CD4-positive, CD25-positive, alpha-beta regulatory T cell (primary cell): ENCODE measurements around the gene CAMK1D. TPM values are rescaled to one million over a fixed set of nuclear protein-coding genes. Genes with fewer than 3 reads are reported as not detected.

Experiments used
- ATAC-seq, 2 donors: fragments of 150-1000 bp; cut with Tn5 transposase; one replicate each; pipeline ENCODE4 v1.10.0; 2021; ENCODE audit warnings: low read depth in 2 of 2, moderate number of reproducible peaks in 2 of 2, moderate library complexity in 1 of 2
- DNase-seq, 3 donors: peaks; one replicate each; pipeline versions ENCODE4 v3.0.0 to v3.0.0-alpha.2; 2012 to 2022; ENCODE audit warnings: mixed read lengths in 1 of 3
- H3K27ac ChIP-seq: one replicate; pipeline ENCODE4 v1.7.0; 2013; ENCODE audit warnings: mild to moderate bottlenecking, low read length; ENCODE audit not compliant: insufficient read depth, poor library complexity, severe bottlenecking
- H3K27me3 ChIP-seq: one replicate; pipeline ENCODE4 v1.7.0; 2013; ENCODE audit warnings: low read length; ENCODE audit not compliant: control insufficient read depth, insufficient read depth
- H3K36me3 ChIP-seq: one replicate; pipeline ENCODE4 v1.7.0; 2013; ENCODE audit warnings: mild to moderate bottlenecking, low read length, moderate library complexity; ENCODE audit not compliant: control insufficient read depth, insufficient read depth
- H3K4me1 ChIP-seq: 2 replicates; pipeline ENCODE4 v1.7.0; 2013; ENCODE audit warnings: mild to moderate bottlenecking, low read length; ENCODE audit not compliant: insufficient read depth, control insufficient read depth, poor library complexity, severe bottlenecking
- H3K4me3 ChIP-seq: one replicate; pipeline ENCODE4 v1.7.0; 2013; ENCODE audit warnings: low read depth, mild to moderate bottlenecking, low read length, moderate library complexity
- H3K9me3 ChIP-seq, 2 experiments: 1 replicate in 1 of 2; 2 replicates in 1 of 2; pipeline ENCODE4 v1.7.0; 2013; ENCODE audit warnings: low read length in 2 of 2, mild to moderate bottlenecking in 1 of 2, moderate library complexity in 1 of 2; ENCODE audit not compliant: control insufficient read depth in 2 of 2
- H3K27ac Mint-ChIP-seq, 3 donors: one replicate each; pipeline ENCODE4 v1.8.0; 2020 to 2022; ENCODE audit warnings: mild to moderate bottlenecking in 3 of 3, mixed read lengths in 3 of 3, moderate library complexity in 2 of 3
- H3K27me3 Mint-ChIP-seq: one replicate; pipeline ENCODE4 v1.8.0; 2022; ENCODE audit warnings: mild to moderate bottlenecking, mixed read lengths
- H3K36me3 Mint-ChIP-seq: one replicate; pipeline ENCODE4 v1.8.0; 2020; ENCODE audit warnings: mixed read lengths
- H3K4me1 Mint-ChIP-seq, 4 donors: one replicate each; pipeline ENCODE4 v1.8.0; 2020 to 2022; ENCODE audit warnings: mixed read lengths in 4 of 4, mild to moderate bottlenecking in 1 of 4
- H3K4me3 Mint-ChIP-seq, 4 donors: one replicate each; pipeline ENCODE4 v1.8.0; 2020 to 2022; ENCODE audit warnings: mild to moderate bottlenecking in 4 of 4, mixed read lengths in 4 of 4, moderate library complexity in 3 of 4
- H3K9me3 Mint-ChIP-seq, 7 donors: one replicate each; pipeline ENCODE4 v1.8.0; 2020 to 2022; ENCODE audit warnings: mixed read lengths in 7 of 7, mild to moderate bottlenecking in 3 of 7, moderate library complexity in 2 of 7
- polyA plus RNA-seq, 4 donors: library from polyadenylated mRNA; unstranded; fragments of 300-500 nt; fragmentation: Illumina TruSeq; gene quantifications; one replicate each; pipeline ENCODE4 v1.2.3, GENCODE V29; 2021
- total RNA-seq: library from RNA; stranded (reverse); gene quantifications from one replicate; pipeline ENCODE4 v1.2.3, GENCODE V29; 2022

Gene CAMK1D
- total and polyA plus RNA-seq, 5 donors from 2014 or later, result 4.4 to 25.3 (median 5.2) TPM

- no peak overlapping the region for H3K27ac ChIP-seq
- ATAC-seq, result no peak
Measured at GRCh38 chr10:12465385-12466136, 116.2 kb downstream of the CAMK1D start.

GRCh38 chr10:12466704-12467305 lies 117.5 kb downstream of the CAMK1D start:
- Histone ChIP-seq H3K4me1 (no peaks in the 10 kb centered on the region), H3K4me3 (no peak overlapping the region), H3K36me3 (no peaks in the 10 kb centered on the region), H3K27ac (no peak overlapping the region), H3K27me3 (no peaks in the 10 kb centered on the region), H3K9me3 (no peaks in the 10 kb centered on the region)
- H3K27ac Mint-ChIP-seq, result peak overlapping the region in 1 of 3 donors; percentile 67
- no peaks in the 10 kb centered on the region for H3K36me3 Mint-ChIP-seq
- no peaks in the 10 kb centered on the region for H3K9me3 Mint-ChIP-seq
- H3K4me3 Mint-ChIP-seq, result no peak overlapping the region
- ATAC-seq (peak in 1 of 2 donors; percentile 37), DNase-seq (peak in 1 of 3 donors; percentile 57)
- no peaks in the 10 kb centered on the region for H3K27me3 Mint-ChIP-seq
- peaks cover 3 to 20% (median 12%) of the 10 kb centered on the region in 4 donors for H3K4me1 Mint-ChIP-seq

More at GRCh38 chr10:12465385-12466136, 116.2 kb downstream of the CAMK1D start:
- no peaks in the 10 kb centered on the region for H3K9me3 ChIP-seq
- H3K27me3 Mint-ChIP-seq, result no peaks in the 10 kb centered on the region
- H3K4me3 ChIP-seq, result no peak overlapping the region
- no peaks in the 10 kb centered on the region for H3K36me3 ChIP-seq
- H3K4me3 Mint-ChIP-seq, result no peak overlapping the region
- no peaks in the 10 kb centered on the region for H3K9me3 Mint-ChIP-seq
- H3K27ac Mint-ChIP-seq, result no peak overlapping the region
- no peaks in the 10 kb centered on the region for H3K27me3 ChIP-seq
- no peaks in the 10 kb centered on the region for H3K4me1 ChIP-seq
- peak in 1 of 3 donors; percentile 14 for DNase-seq
- H3K36me3 Mint-ChIP-seq, result no peaks in the 10 kb centered on the region
- peaks cover 3 to 15% (median 10%) of the 10 kb centered on the region in 4 donors for H3K4me1 Mint-ChIP-seq

GRCh38 chr10:12469345-12469744 lies 120.0 kb downstream of the CAMK1D start:
- Histone ChIP-seq H3K36me3 (no peaks in the 10 kb centered on the region), H3K27ac (no peak overlapping the region), H3K27me3 (no peaks in the 10 kb centered on the region), H3K4me1 (no peaks in the 10 kb centered on the region), H3K9me3 (no peaks in the 10 kb centered on the region), H3K4me3 (no peak overlapping the region)
- DNase-seq (no peak), ATAC-seq (no peak)
- Mint-ChIP-seq H3K4me1 (peaks cover 7 to 21% (median 11%) of the 10 kb centered on the region in 4 donors), H3K27me3 (no peaks in the 10 kb centered on the region), H3K4me3 (no peak overlapping the region), H3K27ac (no peak overlapping the region), H3K9me3 (no peaks in the 10 kb centered on the region), H3K36me3 (no peaks in the 10 kb centered on the region)

- Mint-ChIP-seq H3K4me3 (no peak overlapping the region), H3K4me1 (peaks cover 5 to 20% (median 12%) of the 10 kb centered on the region in 4 donors), H3K36me3 (no peaks in the 10 kb centered on the region), H3K9me3 (no peaks in the 10 kb centered on the region), H3K27me3 (no peaks in the 10 kb centered on the region), H3K27ac (peak overlapping the region in 2 of 3 donors; percentile 75 to 95)
- no peaks in the 10 kb centered on the region for H3K27me3 ChIP-seq
- H3K4me1 ChIP-seq, result no peaks in the 10 kb centered on the region
- no peak overlapping the region for H3K27ac ChIP-seq
- H3K4me3 ChIP-seq, result no peak overlapping the region
- no peak for DNase-seq
- H3K9me3 ChIP-seq, result no peaks in the 10 kb centered on the region
- ATAC-seq, result no peak
- H3K36me3 ChIP-seq, result no peaks in the 10 kb centered on the region
Measured at GRCh38 chr10:12470719-12471118, 121.4 kb downstream of the CAMK1D start.

GRCh38 chr10:12471135-12471534 lies 121.8 kb downstream of the CAMK1D start:
- Histone ChIP-seq H3K27ac (no peak overlapping the region), H3K9me3 (no peaks in the 10 kb centered on the region), H3K27me3 (no peaks in the 10 kb centered on the region), H3K36me3 (no peaks in the 10 kb centered on the region), H3K4me3 (no peak overlapping the region), H3K4me1 (no peaks in the 10 kb centered on the region)
- Mint-ChIP-seq H3K27ac (peak overlapping the region in 1 of 3 donors; percentile 75), H3K9me3 (no peaks in the 10 kb centered on the region), H3K4me1 (peaks cover 3 to 17% (median 11%) of the 10 kb centered on the region in 4 donors), H3K27me3 (no peaks in the 10 kb centered on the region), H3K36me3 (no peaks in the 10 kb centered on the region), H3K4me3 (no peak overlapping the region)
- DNase-seq (no peak), ATAC-seq (no peak)

- Mint-ChIP-seq H3K4me3 (no peak overlapping the region), H3K27me3 (no peaks in the 10 kb centered on the region), H3K27ac (peak overlapping the region in 1 of 3 donors; percentile 52), H3K36me3 (peaks cover 7% of the 10 kb centered on the region), H3K9me3 (peaks cover 0 to 2% (median 0%) of the 10 kb centered on the region in 7 donors), H3K4me1 (peaks cover 3 to 15% (median 11%) of the 10 kb centered on the region in 4 donors)
- ATAC-seq (no peak), DNase-seq (no peak)
- Histone ChIP-seq H3K4me1 (no peaks in the 10 kb centered on the region), H3K27me3 (no peaks in the 10 kb centered on the region), H3K9me3 (no peaks in the 10 kb centered on the region), H3K27ac (no peak overlapping the region), H3K4me3 (no peak overlapping the region), H3K36me3 (no peaks in the 10 kb centered on the region)
Measured at GRCh38 chr10:12473491-12473890, 124.1 kb downstream of the CAMK1D start.

GRCh38 chr10:12474727-12475412 lies 125.5 kb downstream of the CAMK1D start:
- H3K36me3 ChIP-seq, result no peaks in the 10 kb centered on the region
- no peaks in the 10 kb centered on the region for H3K27me3 ChIP-seq
- Mint-ChIP-seq H3K36me3 (peaks cover 7% of the 10 kb centered on the region), H3K4me1 (peaks cover 3 to 17% (median 10%) of the 10 kb centered on the region in 4 donors), H3K4me3 (no peak overlapping the region), H3K9me3 (peaks cover 0 to 2% (median 0%) of the 10 kb centered on the region in 7 donors), H3K27me3 (no peaks in the 10 kb centered on the region), H3K27ac (peak overlapping the region in 2 of 3 donors; percentile 0 to 54)
- no peak overlapping the region for H3K27ac ChIP-seq
- ATAC-seq (no peak), DNase-seq (no peak)
- H3K4me3 ChIP-seq, result no peak overlapping the region
- H3K4me1 ChIP-seq, result no peaks in the 10 kb centered on the region
- no peaks in the 10 kb centered on the region for H3K9me3 ChIP-seq
